Mucosa of descending colon (tissue), 3 donors: ENCODE data around the gene LMTK2. TPM values are rescaled to one million over a fixed set of nuclear protein-coding genes. Genes with fewer than 3 reads are reported as not detected.

ENCODE experiments used
- ATAC-seq: fragments of 200-7000 bp; cut with Tn5 transposase; one replicate; pipeline ENCODE4 v1.9.1; 2020; ENCODE audit warnings: mild to moderate bottlenecking, moderate library complexity
- DNase-seq, 3 donors: peaks; one replicate each; pipeline ENCODE4 v3.0.0-alpha.2; 2020
- H3K36me3 ChIP-seq: fragments of 200-600 bp; one replicate; pipeline ENCODE4 v1.8.0; 2021; ENCODE audit warnings: low read depth, mild to moderate bottlenecking
- H3K4me1 ChIP-seq: fragments of 200-600 bp; one replicate; pipeline ENCODE4 v1.8.0; 2021; ENCODE audit warnings: low read depth, mild to moderate bottlenecking
- H3K4me3 ChIP-seq: fragments of 200-600 bp; one replicate; pipeline ENCODE4 v1.8.0; 2021; ENCODE audit warnings: mild to moderate bottlenecking
- H3K9me3 ChIP-seq: fragments of 200-600 bp; one replicate; pipeline ENCODE4 v1.8.0; 2021; ENCODE audit warnings: mild to moderate bottlenecking
- intact Hi-C, 2 donors: fragments of 100-400 bp; cut with DNase I in 1 of 2; cut with micrococcal nuclease in 1 of 2; formaldehyde crosslinking; loops; one replicate each; pipeline versions ENCODE4 v1.11.0 to v1.11.1; 2022; cut with DNase I, micrococcal nuclease
- long read RNA-seq, 2 donors: library from polyadenylated mRNA; unstranded; transcript quantifications; one replicate each; pipeline ENCODE4 v2.0.0, GENCODE V29; 2019 to 2021
- total RNA-seq, 3 donors: library from RNA; stranded (reverse); fragmentation: NEBNext Ultra II Directional in 2 of 3; extraction: Animal tissue kit (Norgen Biotek cat#: 25700) in 2 of 3; gene quantifications; one replicate each; pipeline versions ENCODE4 v1.2.1 to v1.2.4, GENCODE V29; 2021 to 2023
- TF ChIP-seq, protein P1 (sequence below): fragments of 200-600 bp; IDR thresholded peaks from one replicate; pipeline ENCODE4 v1.8.0; 2022; ENCODE audit warnings: antibody characterized with exemption, mild to moderate bottlenecking
- donor health status: DM: no; HTN: no; CAD: no; lungs with moderate emphysema.
- donor health status: DM: no; HTN: no; CAD: no.
- donor health status: DM: no; HTN: yes; CAD: no.

LMTK2 gene
- 10 to 100 TPM; 48.6 to 70.2 (median 52.9) TPM for total RNA-seq
- long read RNA-seq, donor 1, partial matches to known transcripts = 13 of 18 reads
- long read RNA-seq, donor 1, other reads (novel, unspliced or antisense) = 5 of 18 reads
- long read RNA-seq, donor 2, partial matches to known transcripts = 5 of 10 reads
- long read RNA-seq, donor 2, other reads (novel, unspliced or antisense) = 5 of 10 reads

DNA sequence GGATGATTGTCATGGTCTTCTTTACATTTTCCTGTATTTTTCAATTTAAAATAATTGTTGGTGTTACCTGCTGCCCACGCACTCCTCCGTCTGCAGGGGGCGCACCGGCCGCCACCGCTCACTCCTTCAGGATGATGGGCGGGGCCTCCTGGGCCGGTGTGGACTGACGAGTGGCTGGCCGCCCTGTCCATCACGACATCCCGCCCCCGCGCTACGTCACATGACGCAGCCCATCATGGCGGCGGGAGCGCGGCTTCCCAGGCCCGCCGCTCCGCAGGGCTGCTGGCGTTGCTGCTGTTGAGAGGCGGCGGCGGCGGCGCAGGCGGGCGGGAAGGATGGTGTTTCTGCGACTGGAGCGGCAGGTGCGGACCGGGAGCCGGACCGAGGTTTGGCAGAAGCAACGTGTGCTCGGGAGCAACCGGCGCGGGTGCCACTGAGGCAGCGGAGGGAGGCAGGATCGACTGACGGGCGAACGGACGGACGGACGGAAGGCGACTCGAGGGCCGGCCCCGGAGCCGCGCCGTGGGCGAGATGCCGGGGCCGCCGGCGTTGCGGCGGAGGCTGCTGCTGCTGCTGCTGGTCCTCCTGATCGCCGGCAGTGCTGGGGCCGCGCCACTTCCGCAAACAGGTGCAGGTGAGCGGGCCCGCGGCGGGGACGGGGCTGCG, at the start of gene LMTK2:
TSS of gene LMTK2 (plus strand) at position 216 of the 666 bp plus-strand sequence. CDS start at position 532, 316 bp downstream.
- intact Hi-C loops = loop anchor here in 1 of 2 donors (5.0 kb wide), 1 partner anchor 61 kb away; no protein-coding TSS in a partner anchor
- TF ChIP-seq, protein P1, sequence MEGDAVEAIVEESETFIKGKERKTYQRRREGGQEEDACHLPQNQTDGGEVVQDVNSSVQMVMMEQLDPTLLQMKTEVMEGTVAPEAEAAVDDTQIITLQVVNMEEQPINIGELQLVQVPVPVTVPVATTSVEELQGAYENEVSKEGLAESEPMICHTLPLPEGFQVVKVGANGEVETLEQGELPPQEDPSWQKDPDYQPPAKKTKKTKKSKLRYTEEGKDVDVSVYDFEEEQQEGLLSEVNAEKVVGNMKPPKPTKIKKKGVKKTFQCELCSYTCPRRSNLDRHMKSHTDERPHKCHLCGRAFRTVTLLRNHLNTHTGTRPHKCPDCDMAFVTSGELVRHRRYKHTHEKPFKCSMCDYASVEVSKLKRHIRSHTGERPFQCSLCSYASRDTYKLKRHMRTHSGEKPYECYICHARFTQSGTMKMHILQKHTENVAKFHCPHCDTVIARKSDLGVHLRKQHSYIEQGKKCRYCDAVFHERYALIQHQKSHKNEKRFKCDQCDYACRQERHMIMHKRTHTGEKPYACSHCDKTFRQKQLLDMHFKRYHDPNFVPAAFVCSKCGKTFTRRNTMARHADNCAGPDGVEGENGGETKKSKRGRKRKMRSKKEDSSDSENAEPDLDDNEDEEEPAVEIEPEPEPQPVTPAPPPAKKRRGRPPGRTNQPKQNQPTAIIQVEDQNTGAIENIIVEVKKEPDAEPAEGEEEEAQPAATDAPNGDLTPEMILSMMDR = peak; percentile 91
- peaks cover 27% of the 10 kb centered on the region for H3K4me1 ChIP-seq
- DNase-seq = peak; percentile 96 to 98 (median 98)
- peak within 1 kb of the TSS; percentile 97 for H3K4me3 ChIP-seq
- H3K36me3 ChIP-seq = no peaks in the 10 kb centered on the region
- ATAC-seq = peak; percentile 97
- H3K9me3 ChIP-seq = peaks cover 7% of the 10 kb centered on the region

DNA sequence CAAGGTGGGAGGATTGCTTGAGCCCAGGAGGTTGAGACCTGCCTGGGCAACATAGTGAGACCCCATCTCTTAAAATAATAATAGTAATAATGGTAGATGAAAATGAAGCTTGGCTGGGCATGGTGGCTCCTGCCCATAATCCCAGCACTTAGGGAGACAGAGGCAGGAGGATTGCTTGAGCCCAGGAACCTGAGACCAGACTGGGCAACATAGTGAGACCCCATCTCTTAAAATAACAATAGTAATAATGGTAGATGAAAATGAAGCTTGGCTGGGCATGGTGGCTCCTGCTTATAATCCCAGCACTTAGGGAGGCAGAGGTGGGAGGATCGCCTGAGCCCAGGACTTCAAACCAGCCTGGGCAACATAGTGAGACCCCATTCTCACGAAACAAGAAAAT, 49.5 kb upstream of the LMTK2 start:
- Histone ChIP-seq H3K9me3 (no peaks in the 10 kb centered on the region), H3K4me1 (no peaks in the 10 kb centered on the region), H3K4me3 (no peak overlapping the region), H3K36me3 (no peaks in the 10 kb centered on the region)
- TF ChIP-seq, protein P1 = no peak
- intact Hi-C loops = no loop called here
- ATAC-seq = no peak
- DNase-seq = no peak

DNA sequence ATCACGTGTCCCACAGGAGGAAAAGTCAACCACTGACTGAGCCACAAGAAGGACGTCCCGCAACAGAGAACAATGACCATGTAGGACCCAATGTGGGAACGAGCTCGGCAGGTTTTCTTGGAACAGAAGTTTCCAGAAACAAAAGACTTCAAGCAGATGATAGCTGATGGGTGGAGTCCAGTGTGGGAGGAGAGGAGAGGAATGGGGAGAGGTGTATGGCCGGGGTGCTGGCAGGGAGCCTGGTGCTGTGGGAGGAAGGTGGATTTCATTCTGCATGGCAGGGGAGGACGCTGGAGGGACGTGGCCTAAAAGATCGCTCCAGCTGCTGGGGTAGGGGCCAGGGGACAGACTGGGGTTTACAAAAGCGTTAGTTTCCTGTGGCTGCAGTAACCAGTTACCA, 48.5 kb upstream of the LMTK2 start:
- H3K36me3 ChIP-seq = no peaks in the 10 kb centered on the region
- ATAC-seq (peak; percentile 84), DNase-seq (peak in 1 of 3 donors; percentile 53)

DNA sequence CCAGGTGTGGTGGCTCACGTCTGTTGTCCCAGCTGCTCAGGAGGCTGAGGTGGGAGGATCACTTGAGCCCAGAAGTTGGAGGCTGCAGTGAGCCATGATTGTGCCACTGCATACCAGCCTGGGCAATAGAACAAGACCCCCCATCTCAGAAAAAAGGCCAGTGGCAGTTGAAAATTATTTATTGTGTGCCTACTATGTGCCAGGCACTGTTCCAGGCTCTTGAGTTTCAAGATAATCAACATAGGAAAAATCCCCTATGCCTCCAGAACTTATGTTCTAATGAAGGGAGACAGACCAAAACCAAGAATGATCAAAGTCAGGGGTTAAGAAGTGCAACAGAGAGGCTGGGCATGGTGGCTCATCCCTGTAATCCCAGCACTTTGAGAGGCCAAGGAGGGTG, 42.4 kb upstream of the LMTK2 start:
- Histone ChIP-seq H3K9me3 (no peaks in the 10 kb centered on the region), H3K4me1 (no peaks in the 10 kb centered on the region), H3K4me3 (no peak overlapping the region), H3K36me3 (no peaks in the 10 kb centered on the region)
- ATAC-seq = no peak
- DNase-seq = no peak
- intact Hi-C loops = no loop called here
- TF ChIP-seq, protein P1 = no peak

More for the DNA sequence above, 48.5 kb upstream of the LMTK2 start:
- Histone ChIP-seq H3K9me3 (no peaks in the 10 kb centered on the region), H3K4me3 (no peak overlapping the region), H3K4me1 (no peaks in the 10 kb centered on the region)
- intact Hi-C loops = no loop called here
- TF ChIP-seq, protein P1 = no peak

DNA sequence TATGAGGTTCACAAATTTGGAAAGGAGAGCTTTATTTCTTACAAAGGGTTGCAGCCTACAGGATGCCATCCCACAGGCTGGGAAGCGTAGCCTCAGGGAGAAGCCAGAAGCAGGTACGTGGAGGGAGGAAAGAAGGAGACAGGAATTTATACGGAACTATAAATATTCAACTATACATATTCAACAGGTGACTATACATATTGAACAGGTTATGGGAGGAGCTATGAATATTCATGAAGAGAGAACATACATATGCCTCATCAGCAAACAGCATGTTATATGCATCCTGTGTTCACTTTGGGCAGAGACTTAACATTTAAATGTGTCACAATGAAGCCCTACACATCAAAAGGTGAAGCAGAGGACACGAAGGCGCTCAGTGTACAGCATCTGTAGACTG, 40.5 kb upstream of the LMTK2 start:
- no peak overlapping the region for H3K4me3 ChIP-seq
- no peaks in the 10 kb centered on the region for H3K4me1 ChIP-seq
- TF ChIP-seq, protein P1 = no peak
- intact Hi-C loops = no loop called here
- DNase-seq (no peak), ATAC-seq (no peak)
- no peaks in the 10 kb centered on the region for H3K9me3 ChIP-seq
- no peaks in the 10 kb centered on the region for H3K36me3 ChIP-seq
